ENCODE results near the gene HOXA7. TPM values are rescaled to one million over a fixed set of nuclear protein-coding genes. Genes with fewer than 3 reads are reported as not detected.

HOXA7 gene
- total RNA-seq, 1 experiment from 2014 or later, result 2.9 TPM

DNA sequence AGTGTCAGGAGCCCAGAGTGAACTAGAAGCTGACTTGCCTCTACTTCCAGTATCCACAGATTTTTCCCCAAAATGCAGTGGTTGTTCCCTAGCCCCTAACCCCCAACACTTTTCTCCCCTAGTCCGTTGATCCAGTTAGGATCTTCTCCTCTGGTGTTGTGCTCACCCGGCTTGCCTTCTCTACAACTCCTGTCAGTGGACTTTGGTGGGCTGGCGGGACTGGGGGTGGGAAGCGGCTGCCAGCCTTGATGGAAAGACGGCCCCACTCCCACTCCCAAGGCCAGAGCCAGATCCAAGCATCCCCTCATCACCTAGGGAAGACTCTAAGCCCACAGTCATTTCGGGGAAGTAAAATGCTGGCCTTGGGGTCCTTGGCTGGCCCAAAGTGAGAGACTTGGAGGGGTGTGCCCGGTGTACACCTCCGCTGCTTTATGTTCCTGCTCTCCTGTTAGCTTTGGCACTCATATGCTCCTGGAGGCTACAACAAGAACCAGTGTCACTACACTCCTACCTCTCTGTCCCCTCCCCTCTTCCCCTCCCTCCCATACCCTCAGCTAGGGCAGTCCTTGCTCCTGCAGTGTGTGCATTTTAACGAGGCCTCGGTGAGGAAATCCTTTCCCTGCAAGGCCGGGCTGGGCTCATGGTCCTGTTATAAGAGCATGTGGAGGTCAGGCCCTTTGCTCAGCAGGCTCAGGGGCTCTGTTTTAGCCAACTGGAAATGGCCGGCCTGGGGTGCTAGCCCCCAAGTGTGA lies 18.6 kb upstream of the HOXA7 start:
- DNase-seq (ENCODE audit: low read depth in 1 of 2, low spot score in 2 of 2), result peak in 1 of 2 experiments; percentile 84
- peak overlapping the region; percentile 93 for H3K27ac ChIP-seq
- peaks cover 30% of the 10 kb centered on the region for H3K36me3 ChIP-seq
- no peaks in the 10 kb centered on the region for H3K9me3 ChIP-seq (replicated peaks)
- H3K4me1 ChIP-seq (replicated peaks), result peaks cover 60% of the 10 kb centered on the region
- peak overlapping the region; percentile 57 for H3K4me3 ChIP-seq
- no peaks in the 10 kb centered on the region for H3K27me3 ChIP-seq (replicated peaks)

DNA sequence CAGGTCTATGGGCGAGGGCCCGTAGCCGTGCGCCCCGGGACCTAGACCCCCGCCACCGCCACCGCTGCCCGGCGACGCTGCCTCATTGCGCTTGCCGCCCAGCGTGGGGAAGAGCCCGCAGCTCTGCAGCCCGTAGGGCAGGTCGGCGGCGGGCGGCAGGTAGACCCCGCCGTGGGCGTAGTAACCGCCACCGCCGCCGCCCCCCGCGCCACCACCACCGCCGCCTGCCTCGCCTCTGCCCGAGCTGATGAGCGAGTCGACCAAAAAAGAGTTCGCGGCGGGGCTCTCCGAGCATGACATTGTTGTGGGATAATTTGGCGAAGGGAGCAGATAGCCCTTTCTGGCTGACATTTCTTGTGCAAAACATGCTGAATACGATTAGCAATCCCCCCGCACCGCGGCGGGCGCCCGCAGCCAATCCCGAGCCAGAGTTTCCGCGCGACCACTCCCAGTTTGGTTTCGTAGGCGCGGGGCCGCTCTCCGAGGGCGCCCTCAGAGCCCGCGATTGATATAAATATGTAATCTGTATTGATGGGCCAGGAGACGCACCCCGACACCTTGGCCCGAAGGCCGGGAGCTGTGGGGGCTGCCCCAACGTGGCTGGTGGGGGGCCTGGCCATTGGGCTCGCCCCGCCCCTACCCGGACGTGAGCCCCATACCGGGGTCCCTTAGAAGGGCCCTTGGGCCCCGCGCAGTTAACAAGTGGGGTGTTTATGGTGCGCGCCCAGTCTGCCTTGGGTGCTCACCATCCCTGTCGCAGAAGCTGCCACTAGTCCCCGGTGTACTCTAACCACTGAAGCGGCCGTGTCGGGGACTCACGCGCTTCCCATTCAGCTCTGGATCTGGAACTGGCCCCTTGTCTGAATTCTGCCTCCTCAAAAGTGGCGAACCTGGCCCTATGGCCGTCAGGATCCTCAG lies 17.7 kb upstream of the HOXA7 start, which contains the start of gene HOXA10:
TSS of gene HOXA10 (minus strand) at position 365 of the 918 bp plus-strand sequence. CDS start at position 351, 14 bp downstream.
- DNase-seq (ENCODE audit: low read depth in 1 of 2, low spot score in 2 of 2), result peak in 1 of 2 experiments; percentile 79
- Histone ChIP-seq H3K4me1 (replicated peaks) (peaks cover 59% of the 10 kb centered on the region), H3K9me3 (replicated peaks) (no peaks in the 10 kb centered on the region), H3K4me3 (peak within 1 kb of the TSS; percentile 57), H3K27me3 (replicated peaks) (no peaks in the 10 kb centered on the region), H3K36me3 (peaks cover 34% of the 10 kb centered on the region), H3K27ac (peak within 1 kb of the TSS; percentile 93)

GRCh38 chr7:27173511-27173955 lies 17.1 kb upstream of the HOXA7 start:
- peak in 1 of 2 experiments; percentile 75 for DNase-seq (ENCODE audit: low read depth in 1 of 2, low spot score in 2 of 2)
- H3K4me1 ChIP-seq (replicated peaks), result peaks cover 63% of the 10 kb centered on the region
- H3K9me3 ChIP-seq (replicated peaks), result no peaks in the 10 kb centered on the region
- peaks cover 40% of the 10 kb centered on the region for H3K36me3 ChIP-seq
- H3K4me3 ChIP-seq, result peak overlapping the region; percentile 57
- H3K27me3 ChIP-seq (replicated peaks), result no peaks in the 10 kb centered on the region
- peak overlapping the region; percentile 93 for H3K27ac ChIP-seq

GRCh38 chr7:27172823-27173510 lies 16.5 kb upstream of the HOXA7 start:
- no peaks in the 10 kb centered on the region for H3K27me3 ChIP-seq (replicated peaks)
- H3K27ac ChIP-seq, result peak overlapping the region; percentile 93

DNA sequence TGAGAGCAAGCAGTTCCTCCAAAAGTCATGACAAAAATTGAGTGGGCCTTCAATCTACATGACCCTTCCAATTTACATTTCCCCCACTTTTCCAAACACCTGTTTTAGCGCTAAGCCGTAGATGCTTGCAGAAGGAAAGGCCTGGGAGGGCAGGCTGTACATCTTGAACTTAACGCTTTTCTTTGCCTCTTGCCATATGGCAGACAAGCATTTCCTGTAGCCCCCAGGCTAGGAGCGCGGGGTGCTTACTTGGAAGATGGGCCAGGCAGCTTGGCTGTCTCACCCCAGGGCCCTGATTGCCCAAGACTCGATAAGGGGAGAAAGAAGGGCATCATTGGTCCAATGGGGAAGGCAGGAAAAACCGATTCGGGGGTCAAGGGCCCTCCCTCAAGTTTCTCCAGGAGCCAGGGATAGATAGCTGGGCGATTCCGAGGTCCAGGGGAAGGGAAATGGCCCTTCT lies 15.9 kb upstream of the HOXA7 start:
- Histone ChIP-seq H3K9me3 (replicated peaks) (no peaks in the 10 kb centered on the region), H3K4me1 (replicated peaks) (peaks cover 66% of the 10 kb centered on the region), H3K27ac (peak overlapping the region; percentile 93), H3K36me3 (peaks cover 44% of the 10 kb centered on the region), H3K27me3 (replicated peaks) (no peaks in the 10 kb centered on the region), H3K4me3 (peak overlapping the region; percentile 57)
- DNase-seq (ENCODE audit: low read depth in 1 of 2, low spot score in 2 of 2), result no peak

More at GRCh38 chr7:27172823-27173510, 16.5 kb upstream of the HOXA7 start:
- Histone ChIP-seq H3K36me3 (peaks cover 44% of the 10 kb centered on the region), H3K4me3 (peak overlapping the region; percentile 57), H3K9me3 (replicated peaks) (no peaks in the 10 kb centered on the region), H3K4me1 (replicated peaks) (peaks cover 64% of the 10 kb centered on the region)
- DNase-seq (ENCODE audit: low read depth in 1 of 2, low spot score in 2 of 2), result peak; percentile 86 to 92

- H3K4me1 ChIP-seq (replicated peaks), result peaks cover 63% of the 10 kb centered on the region
- peak in 1 of 2 experiments; percentile 90 for DNase-seq (ENCODE audit: low read depth in 1 of 2, low spot score in 2 of 2)
These were observed 15.3 kb upstream of the HOXA7 start for GRCh38 chr7:27171637-27172314.

GRCh38 chr7:27171325-27171636 lies 14.8 kb upstream of the HOXA7 start:
- Histone ChIP-seq H3K4me1 (replicated peaks) (peaks cover 63% of the 10 kb centered on the region), H3K27ac (peak overlapping the region; percentile 93), H3K4me3 (peak overlapping the region; percentile 57), H3K27me3 (replicated peaks) (no peaks in the 10 kb centered on the region), H3K36me3 (peaks cover 36% of the 10 kb centered on the region), H3K9me3 (replicated peaks) (no peaks in the 10 kb centered on the region)
- DNase-seq (ENCODE audit: low read depth in 1 of 2, low spot score in 2 of 2), result no peak

More at GRCh38 chr7:27171637-27172314, 15.3 kb upstream of the HOXA7 start:
- Histone ChIP-seq H3K36me3 (peaks cover 40% of the 10 kb centered on the region), H3K4me3 (peak overlapping the region; percentile 57), H3K27me3 (replicated peaks) (no peaks in the 10 kb centered on the region), H3K9me3 (replicated peaks) (no peaks in the 10 kb centered on the region), H3K27ac (peak overlapping the region; percentile 93)

DNA sequence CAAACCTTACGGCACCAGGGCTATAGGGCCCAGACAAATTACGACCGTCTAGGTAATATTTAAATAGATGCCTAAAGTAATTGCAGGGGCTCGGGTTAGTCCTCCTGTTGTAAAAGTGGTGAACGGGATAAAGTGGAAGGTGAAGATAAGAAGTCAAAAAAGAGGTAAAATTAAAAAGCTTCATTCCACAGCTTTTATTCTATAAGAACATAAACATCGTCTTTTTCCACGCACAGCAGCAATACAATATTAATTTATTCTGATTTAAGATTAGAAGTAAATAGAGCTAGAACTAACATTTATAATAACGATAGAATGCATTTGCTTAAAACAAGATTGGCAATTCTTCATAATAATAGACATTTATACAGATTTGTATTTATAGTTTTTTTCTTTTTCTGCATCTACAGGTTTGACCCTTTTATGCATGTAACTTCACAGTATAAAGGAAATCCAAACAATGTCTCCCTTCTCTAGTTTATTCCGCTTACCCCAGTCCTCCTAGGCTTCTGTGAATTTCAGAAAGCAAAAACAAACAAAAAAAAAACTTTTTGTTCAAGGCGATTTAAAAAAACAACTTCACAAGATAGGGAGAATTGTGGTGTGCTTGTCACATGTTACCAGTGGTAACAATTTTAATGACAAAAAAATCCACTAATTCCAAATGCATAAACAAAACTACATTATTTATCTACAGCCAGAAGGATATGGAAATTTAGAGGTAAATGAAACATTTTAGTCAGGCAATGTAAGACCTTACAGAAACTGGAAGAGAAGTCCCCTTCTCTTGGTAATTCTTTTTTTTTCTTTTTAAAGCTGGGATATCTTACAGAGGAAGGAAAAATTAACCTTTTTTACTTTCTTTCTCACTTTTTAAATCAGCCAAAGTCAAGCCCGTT lies 14.2 kb upstream of the HOXA7 start:
- H3K4me3 ChIP-seq, result peak overlapping the region; percentile 57
- no peaks in the 10 kb centered on the region for H3K9me3 ChIP-seq (replicated peaks)
- peaks cover 63% of the 10 kb centered on the region for H3K4me1 ChIP-seq (replicated peaks)
- H3K36me3 ChIP-seq, result peaks cover 36% of the 10 kb centered on the region
- peak overlapping the region; percentile 93 for H3K27ac ChIP-seq
- no peaks in the 10 kb centered on the region for H3K27me3 ChIP-seq (replicated peaks)
- DNase-seq (ENCODE audit: low read depth in 1 of 2, low spot score in 2 of 2), result peak in 1 of 2 experiments; percentile 83

- H3K4me1 ChIP-seq (replicated peaks), result peaks cover 59% of the 10 kb centered on the region
- peaks cover 35% of the 10 kb centered on the region for H3K36me3 ChIP-seq
- DNase-seq (ENCODE audit: low read depth in 1 of 2, low spot score in 2 of 2), result peak; percentile 64 to 78
- H3K9me3 ChIP-seq (replicated peaks), result no peaks in the 10 kb centered on the region
- H3K27ac ChIP-seq, result peak overlapping the region; percentile 93
- H3K4me3 ChIP-seq, result peak overlapping the region; percentile 57
- H3K27me3 ChIP-seq (replicated peaks), result no peaks in the 10 kb centered on the region
These were observed 13.4 kb upstream of the HOXA7 start for GRCh38 chr7:27169658-27170425.

DNA sequence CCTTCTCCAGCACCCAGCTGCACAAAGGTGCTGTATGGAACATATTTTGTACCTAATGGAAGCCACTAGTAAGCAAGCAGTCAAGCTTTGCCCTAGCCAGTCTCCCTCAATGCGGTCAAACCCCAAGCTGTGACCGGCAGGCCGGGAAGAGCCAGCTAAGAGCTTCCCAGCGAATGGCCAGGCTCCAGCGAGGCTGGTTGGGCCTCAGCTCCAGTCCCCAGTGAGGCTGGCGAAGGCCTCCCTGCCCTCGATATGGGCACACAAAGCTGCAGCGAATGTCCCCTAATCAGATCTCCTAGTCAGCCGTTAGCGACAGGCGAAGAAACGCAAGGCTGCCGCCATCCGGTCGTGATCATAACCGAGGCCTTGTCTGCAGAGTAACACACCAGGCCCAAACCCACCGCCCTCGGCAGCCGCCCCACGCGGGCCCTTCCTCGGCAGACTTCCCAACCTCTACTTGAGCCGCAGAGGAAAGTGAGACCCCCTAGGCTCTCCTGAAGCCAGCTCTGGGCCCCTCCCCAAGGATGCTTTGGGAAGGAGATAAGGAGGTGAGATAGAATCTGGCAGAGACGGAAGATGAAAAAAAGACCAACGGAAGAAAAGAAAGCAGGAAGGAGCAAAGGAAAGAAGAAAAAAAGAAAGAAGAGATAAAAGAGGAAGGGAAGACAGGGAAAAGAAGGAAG lies 11.9 kb upstream of the HOXA7 start:
- no peaks in the 10 kb centered on the region for H3K9me3 ChIP-seq (replicated peaks)
- peak; percentile 72 to 93 for DNase-seq (ENCODE audit: low read depth in 1 of 2, low spot score in 2 of 2)
- peak overlapping the region; percentile 93 for H3K27ac ChIP-seq
- H3K4me3 ChIP-seq, result peak overlapping the region; percentile 57
- H3K4me1 ChIP-seq (replicated peaks), result peaks cover 63% of the 10 kb centered on the region
- peaks cover 42% of the 10 kb centered on the region for H3K36me3 ChIP-seq
- no peaks in the 10 kb centered on the region for H3K27me3 ChIP-seq (replicated peaks)

GRCh38 chr7:27167916-27168264 lies 11.4 kb upstream of the HOXA7 start:
- no peaks in the 10 kb centered on the region for H3K27me3 ChIP-seq (replicated peaks)
- H3K27ac ChIP-seq, result peak overlapping the region; percentile 93
- peaks cover 44% of the 10 kb centered on the region for H3K36me3 ChIP-seq
- DNase-seq (ENCODE audit: low read depth in 1 of 2, low spot score in 2 of 2), result peak; percentile 71 to 92
- H3K4me3 ChIP-seq, result peak overlapping the region; percentile 57
- no peaks in the 10 kb centered on the region for H3K9me3 ChIP-seq (replicated peaks)
- peaks cover 67% of the 10 kb centered on the region for H3K4me1 ChIP-seq (replicated peaks)

All from SJSA1 (cell line).